HepG2 (cell line): Measurements from ENCODE around the gene OR4D9. TPM values are rescaled to one million over a fixed set of nuclear protein-coding genes. Genes with fewer than 3 reads are reported as not detected.

Experiments used
- ATRX ChIP-seq: sonication (generic); formaldehyde crosslinking; IDR thresholded peaks from 2 replicates; pipeline ENCODE4 v1.4.0; 2020; ENCODE audit warnings: missing genetic modification reagents, borderline replicate concordance
- EEA1 ChIP-seq: sonication (generic); formaldehyde crosslinking; IDR thresholded peaks from 2 replicates; pipeline ENCODE4 v1.5.1; 2020; ENCODE audit warnings: mild to moderate bottlenecking, missing genetic modification reagents, borderline replicate concordance
- JUND ChIP-seq: sonication (generic); formaldehyde crosslinking; IDR thresholded peaks from 2 replicates; pipeline ENCODE4 v1.8.0; 2022; ENCODE audit warnings: mild to moderate bottlenecking, missing genetic modification reagents
- KDM3A ChIP-seq: IDR thresholded peaks from 2 replicates; pipeline ENCODE4 v1.6.1; 2018; ENCODE audit warnings: low read depth, missing compliant biosample characterization
- KDM5B ChIP-seq: sonication (generic); formaldehyde crosslinking; IDR thresholded peaks from 2 replicates; pipeline ENCODE4 v1.4.0; 2020; ENCODE audit warnings: missing genetic modification reagents, mild to moderate bottlenecking, borderline replicate concordance
- NAIF1 ChIP-seq: sonication (generic); formaldehyde crosslinking; IDR thresholded peaks from 2 replicates; pipeline ENCODE4 v1.5.0; 2020; ENCODE audit warnings: mild to moderate bottlenecking, missing genetic modification reagents, borderline replicate concordance
- NFIB ChIP-seq: sonication (generic); formaldehyde crosslinking; IDR thresholded peaks from 2 replicates; pipeline ENCODE4 v1.9.0; 2021; ENCODE audit warnings: missing genetic modification reagents, mild to moderate bottlenecking, borderline replicate concordance
- NR2F6 ChIP-seq, 2 experiments: IDR thresholded peaks; 2 replicates each; pipeline ENCODE4 v1.6.1; 2016; ENCODE audit warnings: antibody characterized with exemption in 1 of 2, mild to moderate bottlenecking in 1 of 2
- RAD21 ChIP-seq: fragments of 450-650 bp; formaldehyde crosslinking; IDR thresholded peaks from 2 replicates; pipeline ENCODE4 v1.5.0; 2020; ENCODE audit warnings: mild to moderate bottlenecking
- RFXAP ChIP-seq: sonication (generic); formaldehyde crosslinking; IDR thresholded peaks from 2 replicates; pipeline ENCODE4 v1.4.0; 2020; ENCODE audit warnings: missing genetic modification reagents, borderline replicate concordance
- SKI ChIP-seq: fragments of 450-650 bp; IDR thresholded peaks from one replicate; pipeline ENCODE4 v1.6.1; 2018; ENCODE audit warnings: mild to moderate bottlenecking; ENCODE audit not compliant: partially characterized antibody
- SRSF1 ChIP-seq: fragments of 200-400 bp; formaldehyde crosslinking; optimal IDR thresholded peaks from 2 replicates; pipeline ENCODE3; 2017; ENCODE audit warnings: mild to moderate bottlenecking, low read depth, low read length, moderate library complexity
- TBX2 ChIP-seq: sonication (generic); formaldehyde crosslinking; IDR thresholded peaks from 2 replicates; pipeline ENCODE4 v1.5.0; 2020; ENCODE audit warnings: missing genetic modification reagents, mild to moderate bottlenecking, borderline replicate concordance
- XBP1 ChIP-seq: sonication (generic); formaldehyde crosslinking; IDR thresholded peaks from 2 replicates; pipeline ENCODE4 v1.5.0; 2020; ENCODE audit warnings: missing genetic modification reagents
- ZBTB21 ChIP-seq: sonication (generic); formaldehyde crosslinking; IDR thresholded peaks from 2 replicates; pipeline ENCODE4 v1.4.0; 2020; ENCODE audit warnings: missing genetic modification reagents
- ZNF772 ChIP-seq: sonication (generic); formaldehyde crosslinking; IDR thresholded peaks from 2 replicates; pipeline ENCODE4 v1.5.0; 2020; ENCODE audit warnings: mild to moderate bottlenecking, missing genetic modification reagents
- polyA plus RNA-seq, 8 experiments: library from polyadenylated mRNA; depleted of rRNA in 3 of 8; stranded (reverse) in 7 of 8; unstranded in 1 of 8; fragments of >200 nt; fragmentation: Illumina TruSeq in 4 of 8; extraction: Trizol in 4 of 8; gene quantifications; 2 replicates each; pipeline versions ENCODE4 v1.2.1 to v1.2.3, GENCODE V29; 2011 to 2016; ENCODE audit warnings: low read depth in 4 of 8, missing spikeins in 1 of 8, mixed read lengths in 1 of 8; ENCODE audit not compliant: insufficient read depth in 1 of 8
- total RNA-seq, 5 experiments: library from RNA; depleted of rRNA; stranded (reverse); fragments of >200 nt; fragmentation: Illumina TruSeq; extraction: Trizol; gene quantifications; 2 replicates each; pipeline ENCODE4 v1.2.3, GENCODE V29; 2016; ENCODE audit warnings: low read depth in 1 of 5
- TF ChIP-seq, protein P1 (sequence below): sonication (generic); formaldehyde crosslinking; IDR thresholded peaks from 2 replicates; pipeline ENCODE4 v1.4.0; 2020; ENCODE audit warnings: missing genetic modification reagents
- TF ChIP-seq, protein P2 (sequence below): sonication (generic); formaldehyde crosslinking; IDR thresholded peaks from 2 replicates; pipeline ENCODE4 v1.5.0; 2020; ENCODE audit warnings: missing genetic modification reagents, mild to moderate bottlenecking, borderline replicate concordance
- TF ChIP-seq, protein P3 (sequence below): fragments of 450-650 bp; IDR thresholded peaks from 2 replicates; pipeline ENCODE4 v1.6.1; 2017
- TF ChIP-seq, protein P4 (sequence below): sonication (generic); formaldehyde crosslinking; IDR thresholded peaks from 2 replicates; pipeline ENCODE4 v1.4.0; 2020; ENCODE audit warnings: missing genetic modification reagents
- TF ChIP-seq, protein P5 (sequence below): sonication (generic); formaldehyde crosslinking; IDR thresholded peaks from 2 replicates; pipeline ENCODE4 v1.9.0; 2022; ENCODE audit warnings: missing genetic modification reagents, mild to moderate bottlenecking, borderline replicate concordance

Gene OR4D9
- total and polyA plus RNA-seq, 2 of the 13 experiments (the other 11 are each of a cell fraction or from before 2014, with no cell fraction given): not detected

DNA sequence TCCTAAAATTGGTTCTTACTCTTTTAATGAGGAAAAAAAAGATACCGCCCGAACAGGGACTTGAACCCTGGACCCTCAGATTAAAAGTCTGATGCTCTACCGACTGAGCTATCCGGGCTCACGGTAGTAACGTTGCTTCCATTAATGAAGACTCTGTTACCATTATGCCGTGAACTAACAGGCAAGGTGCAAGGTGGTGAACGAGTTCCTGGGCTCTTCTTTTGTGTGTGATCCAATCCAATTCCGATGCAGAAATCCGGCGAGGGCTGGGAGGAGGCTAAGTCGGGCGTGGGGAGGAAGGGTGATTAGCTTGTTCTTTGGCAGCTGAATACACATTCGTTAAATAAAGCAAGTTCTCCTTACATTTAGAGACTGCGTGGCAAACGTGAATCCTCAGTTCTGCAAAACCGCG lies 49.0 kb downstream of the OR4D9 start (continued):
- no peak for TF ChIP-seq SRSF1
- TF ChIP-seq SKI: no peak
- no peak for TF ChIP-seq EEA1 (CRISPR knock-in tag)
- TF ChIP-seq, protein P1, sequence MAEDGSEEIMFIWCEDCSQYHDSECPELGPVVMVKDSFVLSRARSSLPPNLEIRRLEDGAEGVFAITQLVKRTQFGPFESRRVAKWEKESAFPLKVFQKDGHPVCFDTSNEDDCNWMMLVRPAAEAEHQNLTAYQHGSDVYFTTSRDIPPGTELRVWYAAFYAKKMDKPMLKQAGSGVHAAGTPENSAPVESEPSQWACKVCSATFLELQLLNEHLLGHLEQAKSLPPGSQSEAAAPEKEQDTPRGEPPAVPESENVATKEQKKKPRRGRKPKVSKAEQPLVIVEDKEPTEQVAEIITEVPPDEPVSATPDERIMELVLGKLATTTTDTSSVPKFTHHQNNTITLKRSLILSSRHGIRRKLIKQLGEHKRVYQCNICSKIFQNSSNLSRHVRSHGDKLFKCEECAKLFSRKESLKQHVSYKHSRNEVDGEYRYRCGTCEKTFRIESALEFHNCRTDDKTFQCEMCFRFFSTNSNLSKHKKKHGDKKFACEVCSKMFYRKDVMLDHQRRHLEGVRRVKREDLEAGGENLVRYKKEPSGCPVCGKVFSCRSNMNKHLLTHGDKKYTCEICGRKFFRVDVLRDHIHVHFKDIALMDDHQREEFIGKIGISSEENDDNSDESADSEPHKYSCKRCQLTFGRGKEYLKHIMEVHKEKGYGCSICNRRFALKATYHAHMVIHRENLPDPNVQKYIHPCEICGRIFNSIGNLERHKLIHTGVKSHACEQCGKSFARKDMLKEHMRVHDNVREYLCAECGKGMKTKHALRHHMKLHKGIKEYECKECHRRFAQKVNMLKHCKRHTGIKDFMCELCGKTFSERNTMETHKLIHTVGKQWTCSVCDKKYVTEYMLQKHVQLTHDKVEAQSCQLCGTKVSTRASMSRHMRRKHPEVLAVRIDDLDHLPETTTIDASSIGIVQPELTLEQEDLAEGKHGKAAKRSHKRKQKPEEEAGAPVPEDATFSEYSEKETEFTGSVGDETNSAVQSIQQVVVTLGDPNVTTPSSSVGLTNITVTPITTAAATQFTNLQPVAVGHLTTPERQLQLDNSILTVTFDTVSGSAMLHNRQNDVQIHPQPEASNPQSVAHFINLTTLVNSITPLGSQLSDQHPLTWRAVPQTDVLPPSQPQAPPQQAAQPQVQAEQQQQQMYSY (CRISPR knock-in tag): 0 out of 2 replicates have a peak, but pooled peaks have one; percentile 18
- TF ChIP-seq RFXAP (CRISPR knock-in tag): 0 out of 2 replicates have a peak, but pooled peaks have one; percentile 23
- TF ChIP-seq ZNF772 (CRISPR knock-in tag): peak; percentile 21; the same call in 1 of the 2 replicates
- TF ChIP-seq JUND (CRISPR knock-in tag): no peak
- no peak for TF ChIP-seq KDM5B (CRISPR knock-in tag)
- TF ChIP-seq XBP1: no peak
- TF ChIP-seq, protein P2, sequence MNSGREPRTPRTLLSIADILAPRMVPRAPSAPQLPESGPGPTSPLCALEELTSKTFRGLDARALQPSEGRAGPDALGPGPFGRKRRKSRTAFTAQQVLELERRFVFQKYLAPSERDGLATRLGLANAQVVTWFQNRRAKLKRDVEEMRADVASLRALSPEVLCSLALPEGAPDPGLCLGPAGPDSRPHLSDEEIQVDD: no peak
- no peak for TF ChIP-seq ZBTB21 (CRISPR knock-in tag)
- TF ChIP-seq NR2F6 (IDR thresholded peaks at IDR 0.05): peak; percentile 29; the same call in 1 of the 2 replicates
- 0 out of 2 replicates have a peak, but pooled peaks have one; percentile 13 for TF ChIP-seq NR2F6 (CRISPR knock-in tag; IDR thresholded peaks at IDR 0.05)
- TF ChIP-seq NAIF1 (CRISPR knock-in tag): 0 out of 2 replicates have a peak, but pooled peaks have one; percentile 38
- TF ChIP-seq NFIB: no peak
- TF ChIP-seq, protein P3, sequence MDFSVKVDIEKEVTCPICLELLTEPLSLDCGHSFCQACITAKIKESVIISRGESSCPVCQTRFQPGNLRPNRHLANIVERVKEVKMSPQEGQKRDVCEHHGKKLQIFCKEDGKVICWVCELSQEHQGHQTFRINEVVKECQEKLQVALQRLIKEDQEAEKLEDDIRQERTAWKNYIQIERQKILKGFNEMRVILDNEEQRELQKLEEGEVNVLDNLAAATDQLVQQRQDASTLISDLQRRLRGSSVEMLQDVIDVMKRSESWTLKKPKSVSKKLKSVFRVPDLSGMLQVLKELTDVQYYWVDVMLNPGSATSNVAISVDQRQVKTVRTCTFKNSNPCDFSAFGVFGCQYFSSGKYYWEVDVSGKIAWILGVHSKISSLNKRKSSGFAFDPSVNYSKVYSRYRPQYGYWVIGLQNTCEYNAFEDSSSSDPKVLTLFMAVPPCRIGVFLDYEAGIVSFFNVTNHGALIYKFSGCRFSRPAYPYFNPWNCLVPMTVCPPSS: no peak
- TF ChIP-seq KDM3A (CRISPR knock-in tag): no peak
- TF ChIP-seq, protein P4, sequence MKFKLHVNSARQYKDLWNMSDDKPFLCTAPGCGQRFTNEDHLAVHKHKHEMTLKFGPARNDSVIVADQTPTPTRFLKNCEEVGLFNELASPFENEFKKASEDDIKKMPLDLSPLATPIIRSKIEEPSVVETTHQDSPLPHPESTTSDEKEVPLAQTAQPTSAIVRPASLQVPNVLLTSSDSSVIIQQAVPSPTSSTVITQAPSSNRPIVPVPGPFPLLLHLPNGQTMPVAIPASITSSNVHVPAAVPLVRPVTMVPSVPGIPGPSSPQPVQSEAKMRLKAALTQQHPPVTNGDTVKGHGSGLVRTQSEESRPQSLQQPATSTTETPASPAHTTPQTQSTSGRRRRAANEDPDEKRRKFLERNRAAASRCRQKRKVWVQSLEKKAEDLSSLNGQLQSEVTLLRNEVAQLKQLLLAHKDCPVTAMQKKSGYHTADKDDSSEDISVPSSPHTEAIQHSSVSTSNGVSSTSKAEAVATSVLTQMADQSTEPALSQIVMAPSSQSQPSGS: no peak
- TF ChIP-seq RAD21 (CRISPR knock-in tag): no peak
- TF ChIP-seq, protein P5, sequence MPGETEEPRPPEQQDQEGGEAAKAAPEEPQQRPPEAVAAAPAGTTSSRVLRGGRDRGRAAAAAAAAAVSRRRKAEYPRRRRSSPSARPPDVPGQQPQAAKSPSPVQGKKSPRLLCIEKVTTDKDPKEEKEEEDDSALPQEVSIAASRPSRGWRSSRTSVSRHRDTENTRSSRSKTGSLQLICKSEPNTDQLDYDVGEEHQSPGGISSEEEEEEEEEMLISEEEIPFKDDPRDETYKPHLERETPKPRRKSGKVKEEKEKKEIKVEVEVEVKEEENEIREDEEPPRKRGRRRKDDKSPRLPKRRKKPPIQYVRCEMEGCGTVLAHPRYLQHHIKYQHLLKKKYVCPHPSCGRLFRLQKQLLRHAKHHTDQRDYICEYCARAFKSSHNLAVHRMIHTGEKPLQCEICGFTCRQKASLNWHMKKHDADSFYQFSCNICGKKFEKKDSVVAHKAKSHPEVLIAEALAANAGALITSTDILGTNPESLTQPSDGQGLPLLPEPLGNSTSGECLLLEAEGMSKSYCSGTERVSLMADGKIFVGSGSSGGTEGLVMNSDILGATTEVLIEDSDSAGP (CRISPR knock-in tag): peak; percentile 48; the same call in 1 of the 2 replicates
- TF ChIP-seq ATRX (CRISPR knock-in tag): no peak
- no peak; the same call in 1 of the 2 replicates for TF ChIP-seq TBX2 (CRISPR knock-in tag)
